DOHH2 (cell line): ENCODE measurements around the gene MARCHF9.

ENCODE experiments used
- EZH2phosphoT487 ChIP-seq: fragments of 200-600 bp; sonication (generic); IDR thresholded peaks from 2 replicates; pipeline ENCODE4 v1.6.1; 2017; ENCODE audit warnings: borderline replicate concordance, mild to moderate bottlenecking, antibody characterized with exemption, low read length, moderate library complexity, mixed read lengths
- TF ChIP-seq, protein P1 (sequence below): fragments of 200-600 bp; sonication (generic); IDR thresholded peaks from one replicate; pipeline ENCODE4 v1.5.1; 2014; ENCODE audit warnings: antibody characterized with exemption, mild to moderate bottlenecking, low read depth, low read length; ENCODE audit not compliant: poor library complexity, severe bottlenecking

DNA sequence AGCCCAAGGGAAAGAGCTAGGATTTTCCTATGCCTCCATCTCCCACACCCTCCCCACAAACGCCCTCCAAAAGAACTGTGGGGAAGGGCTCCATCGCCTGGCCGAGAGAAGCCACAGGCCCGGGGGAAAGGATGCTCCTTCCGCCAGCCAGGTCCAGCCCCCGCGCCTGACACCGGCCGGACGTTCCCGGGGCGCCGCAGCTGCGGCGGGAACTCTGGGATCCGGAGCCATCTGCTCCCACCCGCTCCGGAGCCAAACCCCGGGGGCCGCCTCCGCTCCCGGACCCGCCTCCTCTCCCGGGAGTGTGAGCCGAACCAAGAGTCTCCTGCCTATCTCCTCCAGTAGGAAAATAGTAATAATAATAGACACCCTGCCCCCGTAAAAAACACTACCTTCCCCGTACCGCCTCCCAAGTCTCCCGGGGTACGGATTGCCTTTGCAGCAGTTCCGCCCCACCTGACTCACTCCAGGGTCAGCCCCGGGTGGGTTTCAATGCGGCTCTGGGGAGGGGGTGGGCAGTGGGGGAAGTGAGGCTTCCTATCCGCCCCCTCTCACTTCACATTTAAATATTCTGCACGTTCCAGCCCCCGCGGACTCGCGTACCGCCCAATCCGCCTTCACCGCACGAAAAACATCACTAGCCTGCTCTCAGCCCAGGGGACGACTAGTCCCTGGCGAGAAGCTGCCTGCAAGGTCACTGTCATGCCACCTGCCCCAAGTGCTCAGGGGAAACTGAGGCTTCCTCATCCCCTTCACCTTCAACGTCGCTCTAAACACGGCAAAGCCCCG, 18.8 kb upstream of the MARCHF9 start:
- TF ChIP-seq, protein P1, sequence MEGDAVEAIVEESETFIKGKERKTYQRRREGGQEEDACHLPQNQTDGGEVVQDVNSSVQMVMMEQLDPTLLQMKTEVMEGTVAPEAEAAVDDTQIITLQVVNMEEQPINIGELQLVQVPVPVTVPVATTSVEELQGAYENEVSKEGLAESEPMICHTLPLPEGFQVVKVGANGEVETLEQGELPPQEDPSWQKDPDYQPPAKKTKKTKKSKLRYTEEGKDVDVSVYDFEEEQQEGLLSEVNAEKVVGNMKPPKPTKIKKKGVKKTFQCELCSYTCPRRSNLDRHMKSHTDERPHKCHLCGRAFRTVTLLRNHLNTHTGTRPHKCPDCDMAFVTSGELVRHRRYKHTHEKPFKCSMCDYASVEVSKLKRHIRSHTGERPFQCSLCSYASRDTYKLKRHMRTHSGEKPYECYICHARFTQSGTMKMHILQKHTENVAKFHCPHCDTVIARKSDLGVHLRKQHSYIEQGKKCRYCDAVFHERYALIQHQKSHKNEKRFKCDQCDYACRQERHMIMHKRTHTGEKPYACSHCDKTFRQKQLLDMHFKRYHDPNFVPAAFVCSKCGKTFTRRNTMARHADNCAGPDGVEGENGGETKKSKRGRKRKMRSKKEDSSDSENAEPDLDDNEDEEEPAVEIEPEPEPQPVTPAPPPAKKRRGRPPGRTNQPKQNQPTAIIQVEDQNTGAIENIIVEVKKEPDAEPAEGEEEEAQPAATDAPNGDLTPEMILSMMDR: no peak
- no peak for TF ChIP-seq EZH2phosphoT487
